Measurements from ENCODE around the gene ZNF521.

The ZNF521 gene

DNA sequence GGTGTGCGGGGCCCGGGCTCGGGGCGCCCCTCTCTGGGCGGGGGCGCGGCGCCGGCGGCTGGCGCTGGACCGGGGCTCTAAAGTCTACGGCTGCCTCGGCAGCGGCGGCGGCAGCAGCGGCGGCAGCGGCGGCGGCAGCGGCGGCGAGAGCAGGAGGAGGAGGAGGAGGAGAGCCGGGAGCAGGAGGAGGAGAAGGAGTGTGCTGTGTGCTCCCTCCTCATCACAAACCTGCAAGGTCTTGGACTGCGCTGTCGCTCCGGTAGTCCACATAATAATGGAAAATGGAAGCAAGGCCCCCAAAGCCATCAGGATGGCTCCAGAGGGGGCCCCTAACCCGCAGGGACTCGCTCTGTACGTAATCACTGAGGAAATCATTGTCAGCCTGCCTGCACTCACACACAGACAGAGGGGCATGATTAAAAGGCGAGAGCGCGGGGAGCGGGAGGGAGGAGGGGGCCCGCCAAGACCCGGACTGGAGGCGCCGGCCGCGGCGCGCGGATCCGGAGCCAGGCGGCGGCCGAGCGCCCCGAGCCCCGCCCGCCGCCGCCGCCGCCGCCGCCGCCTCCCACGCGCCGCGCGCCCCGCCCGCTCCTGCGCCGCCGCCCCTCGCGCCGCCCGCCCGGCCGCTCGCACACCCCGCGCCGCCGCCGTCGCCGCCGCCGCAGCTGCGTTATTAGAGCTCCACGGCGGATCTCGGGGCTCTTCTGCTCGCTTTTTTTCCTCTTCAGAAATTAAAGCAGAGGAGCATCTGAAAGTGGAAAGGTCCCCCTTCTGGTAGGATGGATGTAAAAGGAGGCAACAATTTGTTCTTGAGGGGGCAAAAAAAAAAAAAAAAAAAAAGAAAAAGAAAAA lies at the start of gene ZNF521:
TSS of gene ZNF521 (minus strand) at position 390 of the 852 bp plus-strand sequence. CDS start 1,220 bp downstream, outside the sequence.
- DNase-seq (ENCODE audit: low read depth in 2 of 2): peak; percentile 14 to 23

DNA sequence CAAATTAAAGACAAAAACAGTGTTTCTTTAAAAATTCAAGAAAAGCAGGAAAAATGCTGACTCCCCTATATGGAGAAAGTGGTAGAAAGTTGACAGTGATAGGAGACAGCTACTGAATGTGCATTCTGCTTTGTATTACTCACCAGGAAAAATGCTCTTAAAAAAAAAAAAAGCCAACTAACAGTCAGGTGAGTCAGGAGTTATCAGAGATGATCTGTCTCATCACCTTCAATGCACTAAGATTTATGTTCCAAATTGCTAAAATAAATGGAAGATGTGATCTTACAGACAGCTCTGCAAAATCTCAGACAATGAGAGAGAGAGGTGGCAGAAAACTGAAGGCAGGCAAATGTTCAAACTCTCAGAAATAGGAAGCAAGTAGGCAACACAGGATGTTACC lies 47.6 kb upstream of the ZNF521 start:
- DNase-seq (ENCODE audit: low read depth in 2 of 2): no peak

DNA sequence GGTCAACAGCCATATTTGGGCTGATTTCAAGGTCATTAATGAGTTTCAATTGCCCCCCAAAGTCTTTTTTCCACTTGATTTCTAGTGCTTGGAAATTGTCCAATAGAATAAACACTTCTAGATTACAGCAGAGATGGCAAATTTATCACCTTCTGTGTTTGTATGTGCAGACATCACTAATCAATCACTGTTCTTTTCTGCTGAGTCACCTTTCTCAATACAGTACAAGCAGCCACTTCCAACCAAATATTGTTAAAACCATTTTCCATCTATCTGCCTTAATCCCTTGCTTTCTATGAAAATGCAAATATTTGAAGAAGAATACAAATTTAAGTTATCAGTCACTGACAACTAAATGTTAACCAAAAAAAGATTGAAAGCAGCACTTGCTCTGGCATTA lies 40.2 kb upstream of the ZNF521 start:
- DNase-seq (ENCODE audit: low read depth in 2 of 2): no peak

DNA sequence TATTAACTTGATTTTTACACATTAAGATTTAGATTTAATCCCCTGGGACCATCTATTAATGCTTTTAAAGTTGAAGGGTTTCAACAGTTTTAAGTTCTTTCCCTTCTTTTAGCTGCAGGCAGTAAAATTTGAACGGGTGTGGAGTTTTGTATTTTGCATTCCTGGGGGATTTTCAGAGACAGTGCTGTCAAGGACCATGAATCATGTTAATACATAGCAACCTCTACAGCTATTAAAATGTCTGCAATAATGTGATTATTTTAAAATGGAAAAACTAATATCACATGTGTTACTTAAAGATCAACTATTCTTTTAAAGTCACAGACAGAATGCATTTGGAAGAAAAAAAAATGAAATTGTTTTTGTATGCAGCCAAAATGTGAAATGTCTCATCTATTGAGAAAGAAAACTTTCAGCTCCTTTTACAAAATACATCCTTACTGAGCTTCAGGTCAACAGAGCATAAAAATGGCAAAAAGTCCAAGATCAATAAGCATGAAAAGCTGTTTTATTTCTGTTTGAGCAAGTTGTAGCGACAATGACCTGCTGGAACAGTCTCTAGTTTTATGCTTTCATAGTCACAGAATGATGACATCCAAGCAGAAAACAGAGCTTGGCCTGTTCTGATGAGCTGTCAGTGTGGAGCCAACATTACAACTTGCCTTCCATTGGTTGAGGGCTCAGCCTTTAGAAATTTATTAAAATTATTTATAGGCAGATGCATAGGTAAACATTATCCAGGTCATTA lies 21.6 kb upstream of the ZNF521 start:
- DNase-seq (ENCODE audit: low read depth in 2 of 2): no peak

DNA sequence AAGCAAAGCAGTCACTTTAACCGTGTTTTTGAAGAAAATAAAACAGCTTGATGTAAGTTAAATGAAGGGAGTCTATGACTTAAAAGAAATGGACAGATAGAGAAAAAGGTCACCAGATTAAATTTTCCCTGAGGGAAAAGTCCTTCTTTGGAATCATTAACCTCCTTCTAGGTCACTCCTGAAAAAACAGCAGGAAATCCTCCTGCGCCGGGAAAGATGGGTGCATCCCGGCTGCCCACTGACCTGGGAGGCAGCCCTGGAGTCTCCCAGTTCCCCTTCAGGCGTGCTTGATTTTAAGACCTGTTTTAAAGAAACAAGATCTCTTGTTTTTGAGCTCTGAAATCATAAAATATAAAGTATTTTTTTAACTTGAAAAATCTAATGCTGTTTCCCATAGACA lies 18.4 kb upstream of the ZNF521 start:
- no peak for DNase-seq (ENCODE audit: low read depth in 2 of 2)

DNA sequence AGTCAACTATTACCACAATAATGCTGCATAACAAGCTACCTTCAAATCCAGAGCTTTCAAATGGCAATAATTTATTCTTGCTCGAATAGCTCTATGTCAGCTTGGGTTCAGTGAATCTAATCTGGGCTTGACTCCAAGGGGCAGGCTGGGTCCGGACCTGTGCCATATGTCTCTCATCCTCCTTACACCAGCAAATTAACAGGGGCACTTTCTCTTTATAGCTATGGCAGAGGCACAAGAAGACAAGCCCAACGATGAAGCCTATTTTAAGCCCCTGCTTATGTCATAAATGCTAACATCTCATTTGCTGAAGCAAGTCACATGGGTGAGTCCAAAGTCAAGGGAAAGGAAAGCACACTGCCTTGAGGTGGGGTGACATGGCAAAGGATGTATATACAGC lies 13.3 kb upstream of the ZNF521 start:
- DNase-seq (ENCODE audit: low read depth in 2 of 2): no peak

DNA sequence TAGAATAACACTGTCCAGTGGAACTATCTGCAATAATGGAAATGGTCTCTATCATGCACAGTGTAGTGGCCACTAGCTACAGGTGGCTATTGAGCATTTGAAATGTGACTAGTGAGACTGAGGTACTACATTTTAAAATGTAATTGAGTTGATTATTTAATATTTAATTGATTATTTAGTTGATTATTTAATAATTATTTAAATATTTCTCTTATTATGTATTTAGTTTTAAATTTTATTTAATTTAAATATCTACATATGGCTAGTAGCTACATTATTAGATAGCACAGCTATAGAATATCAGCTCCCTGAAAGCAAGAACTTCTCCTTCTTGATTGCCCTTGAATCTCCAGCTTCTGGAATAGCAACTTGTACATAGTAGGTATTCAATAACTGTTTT lies 12.8 kb upstream of the ZNF521 start:
- DNase-seq (ENCODE audit: low read depth in 2 of 2): no peak

DNA sequence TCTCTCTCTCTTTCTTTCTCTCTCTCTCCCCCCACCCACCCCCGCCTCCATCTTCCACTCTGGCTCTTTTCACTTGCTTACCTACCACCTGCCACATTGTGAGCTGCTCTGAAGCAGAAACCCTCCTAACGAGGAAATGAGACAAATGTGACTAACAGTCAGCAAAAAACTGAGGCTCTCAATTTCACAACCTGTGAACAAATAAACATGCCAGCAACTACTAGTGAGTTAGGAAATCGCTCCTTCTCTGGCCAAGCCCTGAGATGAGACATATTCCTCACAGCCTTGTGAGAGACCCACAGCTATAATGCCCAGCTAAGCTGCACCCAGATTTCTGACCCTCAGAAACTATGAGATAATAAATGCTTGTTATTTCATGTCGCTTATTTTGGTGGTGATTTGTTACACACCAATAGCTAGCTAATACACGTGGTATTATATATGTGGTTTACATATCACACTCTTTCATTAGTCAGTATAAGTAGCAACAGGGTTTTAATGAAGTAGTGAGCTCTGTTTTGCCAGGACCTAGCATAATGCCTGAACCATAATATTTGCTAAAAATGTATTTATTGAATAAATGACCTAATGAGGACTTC lies 8.4 kb upstream of the ZNF521 start:
- no peak for DNase-seq (ENCODE audit: low read depth in 2 of 2)

DNA sequence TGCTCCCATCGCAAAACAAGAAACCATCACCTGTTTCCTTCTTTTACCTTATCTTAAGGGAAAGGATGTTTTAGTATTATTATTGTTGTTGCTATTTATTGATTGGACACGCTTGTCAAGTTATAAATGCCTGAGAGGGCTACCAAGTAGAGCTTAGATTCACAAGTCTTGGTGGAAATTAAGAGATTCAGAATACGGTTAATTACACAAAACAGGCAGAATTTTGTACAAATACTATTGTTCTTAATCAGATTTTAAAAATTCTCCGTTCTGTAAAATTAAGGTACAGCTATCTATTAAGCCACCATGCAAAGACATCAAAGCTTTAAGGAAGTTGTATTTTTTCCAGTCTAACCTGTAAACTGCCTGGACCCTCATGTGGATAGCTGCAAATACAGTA lies 1.1 kb upstream of the ZNF521 start:
- no peak for DNase-seq (ENCODE audit: low read depth in 2 of 2)

DNA sequence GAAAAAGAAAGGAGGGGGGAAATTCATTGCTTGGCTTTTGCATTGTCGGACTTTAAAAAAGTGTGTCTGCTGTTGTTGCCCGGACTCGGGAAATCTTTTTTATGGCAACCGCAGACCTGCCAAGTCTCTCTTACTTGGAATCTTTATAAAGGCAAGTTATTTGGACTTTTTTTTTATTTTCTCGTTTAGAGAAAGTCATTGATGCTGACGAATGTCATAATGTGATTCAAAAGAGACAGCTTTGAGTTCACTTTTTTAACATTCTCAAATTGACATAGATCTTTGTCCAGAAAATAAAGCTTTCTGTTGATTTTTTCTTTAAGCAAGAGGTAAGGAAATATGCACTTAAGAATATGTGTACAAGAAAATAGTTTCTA lies 651 bp upstream of the ZNF521 start:
- no peak for DNase-seq (ENCODE audit: low read depth in 2 of 2)

DNA sequence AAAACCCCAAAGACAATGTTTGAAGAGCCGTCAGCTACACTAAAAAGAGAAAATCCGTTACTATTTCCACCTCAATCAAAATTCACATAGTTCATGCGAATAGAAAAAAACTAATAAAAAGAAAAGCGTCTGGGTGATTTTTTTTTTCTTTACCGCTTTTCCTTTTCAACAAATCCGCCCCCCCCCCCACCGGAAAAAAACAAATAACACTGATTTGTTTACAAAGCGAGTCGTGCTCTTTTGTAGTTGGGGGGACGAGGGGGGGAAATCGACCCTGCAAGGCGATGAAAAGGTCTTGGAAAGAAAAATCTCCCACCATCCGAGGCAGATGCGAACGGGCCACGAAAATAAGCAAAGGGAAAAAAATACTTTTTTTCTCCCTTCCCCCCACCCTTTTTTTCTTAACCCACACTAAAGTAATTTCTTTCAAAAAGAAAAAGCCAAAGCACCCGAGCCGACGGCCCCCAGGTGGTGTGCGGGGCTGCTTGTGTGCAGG lies 638 bp downstream of the ZNF521 start:
- DNase-seq (ENCODE audit: low read depth in 2 of 2): no peak

DNA sequence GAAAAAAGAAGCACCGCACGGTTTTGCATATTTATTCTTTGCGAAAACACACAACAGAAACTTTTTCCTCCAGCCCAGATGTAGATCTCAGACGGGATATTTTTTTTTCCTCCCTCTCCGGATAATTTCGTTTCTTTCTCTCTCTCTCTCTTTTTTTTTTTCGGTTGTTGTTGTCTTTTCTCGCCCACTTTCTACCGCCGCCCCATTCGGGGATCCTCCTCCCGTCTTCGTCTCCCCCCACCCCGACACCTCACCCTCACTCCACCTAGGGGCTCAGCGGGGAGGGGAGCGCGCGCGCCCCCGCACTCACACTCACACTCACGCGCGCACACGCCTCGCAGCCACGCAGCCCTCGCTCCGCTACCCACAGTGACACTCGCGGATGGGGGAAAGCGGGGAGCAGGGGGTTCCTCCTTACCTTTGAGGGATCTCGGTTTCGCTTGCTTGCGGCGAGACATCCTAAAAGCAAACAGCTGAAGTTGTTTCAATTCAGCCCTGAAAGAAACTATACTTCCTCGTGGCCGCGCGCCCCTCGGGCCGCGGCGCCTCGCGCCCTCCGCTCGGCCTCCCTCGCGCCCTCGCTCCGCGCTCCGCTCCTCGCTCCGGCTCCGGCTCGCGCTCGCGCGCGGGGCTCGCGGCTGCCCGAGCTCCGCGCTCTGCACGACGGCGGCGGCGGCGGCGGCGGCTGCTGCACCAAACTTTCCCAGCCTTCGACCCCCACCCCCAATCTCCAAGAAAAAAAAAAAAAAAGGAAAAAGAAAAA lies 1.3 kb downstream of the ZNF521 start:
- no peak for DNase-seq (ENCODE audit: low read depth in 2 of 2)

DNA sequence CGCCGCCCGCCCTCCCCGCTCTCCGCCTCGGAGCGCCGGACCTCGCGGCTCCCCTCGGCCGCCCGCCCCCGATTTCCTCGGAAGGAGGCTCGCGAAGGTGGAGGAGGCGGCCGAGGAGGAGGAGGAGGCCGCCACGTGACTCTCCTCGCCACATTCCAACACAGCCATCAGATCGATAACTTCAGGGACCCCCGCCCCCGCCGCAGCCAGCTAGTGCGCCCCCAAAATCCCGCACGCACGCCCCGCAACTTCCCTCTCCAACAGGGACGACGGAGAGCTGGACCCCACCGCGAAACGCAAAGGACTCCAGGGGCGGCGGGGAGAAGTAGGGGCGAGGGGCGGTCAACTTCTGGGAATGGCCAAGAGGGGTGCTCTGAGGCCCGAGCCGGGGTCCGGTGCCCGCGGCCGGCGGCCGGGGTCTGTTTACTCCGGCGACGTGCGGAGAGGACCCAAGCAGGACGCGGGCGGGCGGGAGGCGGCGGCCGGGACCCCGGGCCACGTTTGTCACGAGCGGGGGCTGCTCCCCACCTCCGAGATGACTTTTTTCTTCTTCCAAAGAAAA lies 2.0 kb downstream of the ZNF521 start:
- DNase-seq (ENCODE audit: low read depth in 2 of 2): no peak

DNA sequence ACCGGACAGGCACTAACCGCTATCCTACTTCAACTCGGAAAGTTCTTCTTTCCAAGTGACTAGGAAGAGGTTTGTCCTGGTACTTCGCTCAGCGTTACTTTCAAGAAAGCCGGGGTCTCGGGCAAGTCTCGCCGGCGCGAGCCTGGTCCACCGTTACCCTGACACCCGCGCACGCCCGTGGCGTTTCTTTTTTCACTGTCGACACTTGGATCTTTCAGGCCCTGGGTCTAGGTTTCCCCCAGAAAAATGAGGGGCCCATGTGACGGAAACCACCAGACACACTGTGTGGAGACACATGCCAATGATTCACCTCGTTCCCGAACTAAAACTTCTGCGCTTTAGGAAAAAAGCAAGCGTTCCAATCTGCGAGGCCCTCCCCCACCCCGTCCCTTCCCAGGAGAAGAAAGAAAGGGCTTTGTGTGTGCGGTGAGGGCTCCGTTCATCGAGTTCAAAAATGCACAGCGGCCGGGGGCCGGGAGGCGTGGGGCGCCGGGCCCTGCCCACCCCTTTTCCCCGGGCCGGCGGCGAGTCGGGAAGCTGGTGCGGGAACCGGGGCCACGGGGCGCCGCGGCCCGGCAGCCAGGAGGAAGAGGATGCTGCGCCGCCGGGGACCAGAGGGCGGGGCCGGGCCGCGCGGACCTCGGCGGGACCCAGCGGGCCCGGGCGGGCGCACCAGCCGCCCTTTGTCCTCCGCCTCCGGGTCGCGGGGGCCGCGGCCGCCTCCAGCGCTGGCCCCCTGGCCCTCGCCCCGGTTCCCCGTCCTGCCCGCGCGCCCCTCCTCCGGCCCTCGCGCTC lies 2.6 kb downstream of the ZNF521 start:
- DNase-seq (ENCODE audit: low read depth in 2 of 2): no peak

DNA sequence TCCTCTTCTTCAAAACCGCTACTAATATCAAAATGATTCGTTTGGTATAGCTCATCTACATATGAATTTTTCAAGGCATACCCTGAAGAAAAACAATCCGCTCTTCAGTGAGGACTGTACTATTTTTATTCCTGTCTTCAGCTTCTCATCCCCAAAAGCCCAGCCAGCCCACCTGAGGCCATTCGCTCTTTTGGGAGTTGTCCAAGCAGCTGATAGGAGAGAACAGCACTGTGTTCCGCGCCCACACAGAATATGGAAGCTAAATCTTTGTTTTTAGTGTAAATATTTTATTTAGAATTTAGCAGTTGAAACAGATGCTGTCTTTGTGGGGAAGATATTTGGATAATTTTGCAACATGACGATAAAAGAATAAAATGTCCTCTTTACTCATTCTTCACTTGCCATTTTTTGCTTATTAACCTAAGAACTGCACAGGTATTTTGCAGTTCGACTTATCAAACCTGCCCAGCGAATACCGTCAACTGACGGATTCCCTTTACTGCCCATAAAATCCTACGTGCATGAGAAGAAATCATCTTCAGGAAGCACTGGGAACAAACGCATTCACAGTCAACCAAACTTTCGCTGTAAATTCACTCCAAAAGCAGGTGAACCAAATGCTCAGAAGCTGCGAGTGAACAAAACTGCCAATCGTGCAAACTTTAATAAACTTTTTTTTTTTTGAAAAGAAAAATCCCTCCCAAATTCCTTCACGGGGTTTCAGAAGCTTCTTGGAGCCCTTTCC lies 3.4 kb downstream of the ZNF521 start:
- no peak for DNase-seq (ENCODE audit: low read depth in 2 of 2)

DNA sequence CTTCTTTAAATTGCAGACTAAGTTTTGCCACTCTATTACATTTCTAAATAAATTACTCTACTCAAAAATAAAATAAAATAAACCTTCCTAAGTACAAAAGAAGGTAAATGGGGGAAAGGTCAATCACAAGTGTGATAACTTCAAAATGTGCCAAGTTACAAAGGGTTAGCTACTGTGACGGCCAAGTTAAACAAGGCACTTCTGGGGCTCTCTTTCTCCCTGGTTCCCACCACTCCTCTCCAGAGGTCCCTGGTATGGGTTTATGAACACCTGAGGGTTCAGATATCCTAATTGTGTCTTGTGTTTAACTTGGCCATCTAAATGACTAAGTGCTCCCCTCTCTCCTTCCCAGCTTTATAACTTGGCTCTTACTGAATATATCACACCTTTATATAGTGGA lies 5.4 kb downstream of the ZNF521 start:
- DNase-seq (ENCODE audit: low read depth in 2 of 2): no peak

DNA sequence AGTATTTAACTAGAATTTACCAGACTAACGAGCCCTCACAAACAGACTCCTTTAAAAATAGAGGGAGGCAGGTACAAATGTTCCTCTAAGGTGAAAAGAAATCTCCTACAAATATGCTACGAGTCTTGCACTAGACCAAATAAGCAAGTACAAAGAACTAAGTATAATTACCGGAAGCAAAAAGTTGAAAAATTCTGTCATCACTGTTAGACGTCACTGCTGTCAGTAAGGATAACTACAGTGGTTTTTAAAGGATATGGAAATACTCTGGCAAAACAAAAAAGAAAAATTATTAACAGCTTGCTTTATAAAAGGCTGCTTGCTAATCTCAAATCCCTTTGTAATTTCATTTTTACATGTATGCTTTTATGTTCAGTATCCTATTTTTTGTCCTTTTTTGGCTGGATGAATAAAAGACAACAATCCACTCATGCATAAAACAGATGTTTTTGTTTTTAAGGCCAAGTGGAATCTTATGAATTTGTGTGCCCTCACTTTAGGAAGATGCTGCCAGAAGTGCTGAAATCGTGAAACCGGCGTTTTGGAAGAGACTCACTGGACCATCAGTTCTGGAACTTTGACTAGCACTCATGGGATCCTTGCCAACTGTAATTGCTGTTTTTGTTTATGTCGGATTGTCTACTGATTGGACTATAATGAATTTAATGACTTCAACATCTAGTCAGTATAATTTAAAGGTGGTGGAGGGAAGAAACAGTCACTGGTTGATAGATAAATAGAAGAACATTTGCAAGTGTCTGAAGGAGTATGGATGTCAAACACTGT lies 6.7 kb downstream of the ZNF521 start:
- DNase-seq (ENCODE audit: low read depth in 2 of 2): no peak

DNA sequence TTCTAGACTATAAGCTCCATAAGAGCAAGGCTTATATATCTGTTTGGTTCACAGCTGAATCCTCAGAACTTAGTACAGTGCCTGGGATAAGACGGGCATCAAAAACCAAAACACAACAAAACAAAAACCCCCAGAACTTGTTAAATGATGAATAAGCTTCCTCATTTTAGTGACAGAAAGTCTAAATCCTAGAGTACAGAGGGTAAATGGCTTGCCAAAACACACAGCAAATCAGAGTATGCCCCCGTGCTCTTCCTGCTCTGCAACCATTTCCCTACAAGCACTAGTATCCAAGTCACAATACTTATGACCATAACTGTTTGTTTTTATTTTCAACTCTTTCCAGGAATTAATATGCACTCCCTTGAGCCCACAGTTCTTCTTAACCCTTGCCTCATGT lies 10.1 kb downstream of the ZNF521 start:
- no peak for DNase-seq (ENCODE audit: low read depth in 2 of 2)

DNA sequence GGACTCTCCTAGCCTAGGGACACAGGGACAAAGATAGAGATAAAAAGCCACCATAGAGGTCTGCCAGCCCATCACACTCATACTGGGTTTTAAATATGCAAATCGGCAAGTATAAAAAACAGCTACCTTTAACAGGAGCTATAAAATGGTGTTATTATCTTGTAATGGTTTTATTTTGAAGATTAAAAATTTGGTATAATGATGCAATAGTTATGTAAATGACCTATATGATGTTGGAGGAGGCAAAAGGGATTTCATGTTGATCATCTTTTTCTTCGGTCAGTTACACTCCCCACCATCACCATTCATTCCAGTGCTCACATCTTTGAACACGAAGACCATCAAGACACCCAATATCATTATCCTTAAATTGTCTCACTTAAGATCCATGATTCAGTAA lies 11.2 kb downstream of the ZNF521 start:
- DNase-seq (ENCODE audit: low read depth in 2 of 2): no peak
